Endothelial cell of umbilical vein (primary cell): Measurements from ENCODE around the gene CLBA1. TPM values are rescaled to one million over a fixed set of nuclear protein-coding genes. Genes with fewer than 3 reads are reported as not detected.

Source experiments
- BruUV-seq: library from RNA; stranded (reverse); fragments of 400-500 nt; replicated peaks from 2 replicates; lab custom pipeline; 2021; lab: Mats Ljungman, UMichigan
- CTCF ChIA-PET: fragments of 300-600, 350-600 bp; sonication (Branson Sonifier 250); formaldehyde crosslinking; loops from one replicate; lab custom pipeline; 2021; ENCODE audit warnings: antibody characterized with exemption, inconsistent platforms; lab: Charles Lee
- POLR2A ChIA-PET: fragments of 300-600, 350-600 bp; sonication (Branson Sonifier 250); formaldehyde crosslinking; loops from one replicate; lab custom pipeline; 2021; ENCODE audit warnings: antibody characterized with exemption, inconsistent platforms; lab: Charles Lee
- DNase-seq: peaks from one replicate; pipeline ENCODE4 v3.0.0-alpha.2; 2011; ENCODE audit warnings: low read depth, low spot score
- FAIRE-seq: peaks from 2 replicates; lab custom pipeline; 2011; peaks lifted over from hg19 to GRCh38; lab: Jason Lieb, UNC
- H2AFZ ChIP-seq: 2 replicates; pipeline ENCODE4 v1.6.0; 2012; ENCODE audit warnings: low read depth, low read length, control low read depth, inconsistent platforms
- H3K27ac ChIP-seq: 2 replicates; pipeline ENCODE4 v1.5.1; 2011; ENCODE audit warnings: low read depth, mild to moderate bottlenecking, control low read depth, low read length, moderate library complexity; ENCODE audit not compliant: insufficient read depth
- H3K27me3 ChIP-seq, 2 experiments: 2 replicates each; pipeline versions ENCODE4 v1.6.0 to v1.6.1; 2011; ENCODE audit warnings: low read length in 2 of 2, mixed read lengths in 1 of 2; ENCODE audit not compliant: control insufficient read depth in 2 of 2, insufficient read depth in 2 of 2
- H3K36me3 ChIP-seq, 2 experiments: 2 replicates in 1 of 2; 3 replicates in 1 of 2; pipeline ENCODE4 v1.5.1; 2011; ENCODE audit warnings: low read length in 2 of 2, mild to moderate bottlenecking in 1 of 2, moderate library complexity in 1 of 2; ENCODE audit not compliant: control insufficient read depth in 2 of 2, insufficient read depth in 2 of 2; ENCODE audit errors: extremely low read depth in 1 of 2
- H3K4me1 ChIP-seq: 3 replicates; pipeline ENCODE4 v1.5.1; 2011; ENCODE audit warnings: mild to moderate bottlenecking, low read length; ENCODE audit not compliant: control insufficient read depth, insufficient read depth; ENCODE audit errors: extremely low read depth
- H3K4me2 ChIP-seq: 2 replicates; pipeline ENCODE4 v1.6.1; 2011; ENCODE audit warnings: low read length, control low read depth, mixed read lengths; ENCODE audit not compliant: insufficient read depth
- H3K4me3 ChIP-seq, 3 experiments: fragments of 200-600 bp in 1 of 3; sonication (generic), shearing (Covaris generic) in 1 of 3; replicated peaks in 1 of 3; 2 replicates each; pipeline ENCODE4 v1.5.1; 2011 to 2016; ENCODE audit warnings: control low read depth in 3 of 3, low read length in 3 of 3, mild to moderate bottlenecking in 2 of 3, inconsistent platforms in 1 of 3, low read depth in 1 of 3, moderate library complexity in 1 of 3; ENCODE audit not compliant: insufficient read depth in 1 of 3
- H3K79me2 ChIP-seq: 2 replicates; pipeline ENCODE4 v1.6.0; 2012; ENCODE audit warnings: low read length, inconsistent platforms; ENCODE audit not compliant: control insufficient read depth, insufficient read depth
- H3K9ac ChIP-seq: replicated peaks from 2 replicates; pipeline ENCODE3; 2011; ENCODE audit warnings: low read length, control low read depth; ENCODE audit not compliant: insufficient read depth; ENCODE audit errors: extremely low read depth
- H3K9me1 ChIP-seq: replicated peaks from 3 replicates; pipeline ENCODE4 v1.6.0; 2011; ENCODE audit warnings: mild to moderate bottlenecking, low read length; ENCODE audit not compliant: control insufficient read depth, insufficient read depth; ENCODE audit errors: extremely low read depth
- H3K9me3 ChIP-seq: replicated peaks from 2 replicates; pipeline ENCODE4 v1.5.1; 2012; ENCODE audit warnings: low read length, inconsistent platforms; ENCODE audit not compliant: control insufficient read depth, insufficient read depth
- H4K20me1 ChIP-seq: replicated peaks from 2 replicates; pipeline ENCODE3; 2011; ENCODE audit warnings: mild to moderate bottlenecking, low read length; ENCODE audit not compliant: control insufficient read depth, insufficient read depth; ENCODE audit errors: extremely low read depth
- FOS ChIP-seq: IDR thresholded peaks from 2 replicates; pipeline ENCODE4 v1.6.1; 2011; ENCODE audit warnings: mild to moderate bottlenecking, low read length, moderate library complexity, borderline replicate concordance; ENCODE audit not compliant: insufficient read depth
- POLR2A ChIP-seq: IDR thresholded peaks from 2 replicates; pipeline ENCODE4 v1.6.1; 2012; ENCODE audit warnings: low read depth, mild to moderate bottlenecking, control low read depth, low read length
- POLR2AphosphoS5 ChIP-seq: IDR thresholded peaks from 2 replicates; pipeline ENCODE4 v1.6.1; 2012; ENCODE audit warnings: low read depth, mild to moderate bottlenecking, control low read depth, low read length, moderate library complexity; ENCODE audit not compliant: insufficient read depth
- dilution Hi-C: fragments of 300-500 bp; cut with MboI; formaldehyde crosslinking; loops from one replicate; pipeline ENCODE4 v1.15.0; 2019; ENCODE audit warnings: low sequenced_read_pairs; ENCODE audit not compliant: extremely low pct_ligation_motif_present
- intact Hi-C: fragments of 100-400 bp; cut with micrococcal nuclease; formaldehyde crosslinking; loops from one replicate; pipeline ENCODE4 v1.10.0; 2022
- polyA plus RNA-seq, 4 experiments: library from polyadenylated mRNA; depleted of rRNA in 3 of 4; stranded (reverse) in 3 of 4; unstranded in 1 of 4; fragments of >200 nt; gene quantifications; 2 replicates each; pipeline versions ENCODE4 v1.2.1 to v1.2.3, GENCODE V29; 2011 to 2012; ENCODE audit warnings: missing spikeins in 1 of 4
- total RNA-seq: library from RNA; stranded (reverse); gene quantifications from 2 replicates; pipeline ENCODE4 v1.2.3, GENCODE V29; 2021
- TF ChIP-seq, protein P1 (sequence below), 2 donors: IDR thresholded peaks; 1 replicate in 1 of 2; 2 replicates in 1 of 2; pipeline ENCODE4 v1.5.1; 2011; ENCODE audit warnings: low read length in 2 of 2, mild to moderate bottlenecking in 2 of 2, moderate library complexity in 2 of 2, control low read depth in 1 of 2, inconsistent platforms in 1 of 2, low read depth in 1 of 2; ENCODE audit not compliant: insufficient read depth in 1 of 2; ENCODE audit errors: extremely low read depth in 1 of 2

Gene CLBA1
- total and polyA plus RNA-seq, 2 donors (not counting 3 experiments of a cell fraction or from before 2014, with no cell fraction given): 5.2 to 5.3 TPM

DNA sequence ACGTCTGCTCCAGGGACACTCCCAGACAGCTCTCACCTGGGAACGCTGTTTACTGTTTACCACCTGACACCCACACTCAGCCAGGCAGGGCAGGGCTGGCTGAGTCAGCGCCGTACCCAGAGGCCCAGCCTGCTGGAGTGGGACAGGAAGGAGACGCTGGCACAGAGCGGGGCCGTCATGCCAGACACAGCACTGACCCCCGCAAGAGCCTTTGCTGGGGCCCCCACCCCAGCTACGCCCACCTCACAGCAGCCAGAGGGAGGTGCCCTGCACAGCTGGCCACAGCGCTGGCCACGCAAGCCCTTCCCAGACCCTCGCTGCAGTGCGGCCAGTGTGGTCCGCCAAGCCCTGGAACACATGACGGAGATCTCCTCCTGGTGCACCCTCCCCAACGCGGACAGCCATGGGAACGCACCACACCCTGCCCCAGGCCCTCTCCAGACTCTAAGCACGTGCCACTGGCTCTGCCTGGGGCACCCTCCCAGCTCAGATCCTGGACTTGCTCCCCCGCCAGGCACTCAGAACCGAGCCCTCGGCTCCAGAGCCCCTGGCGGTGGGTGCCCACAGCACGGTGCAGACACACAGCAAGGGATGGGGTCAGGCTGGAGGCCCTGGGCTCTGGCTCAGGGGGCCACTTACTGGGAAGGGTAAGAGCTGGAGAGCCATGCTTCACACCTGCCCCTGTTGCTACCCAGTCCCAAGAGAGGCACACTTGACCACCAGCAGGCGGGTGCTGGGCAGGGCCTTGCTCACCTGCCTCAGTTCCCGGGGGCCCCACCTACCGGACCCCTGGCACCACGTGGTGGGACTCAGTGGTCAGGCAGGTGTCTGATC is 13.1 kb upstream of the CLBA1 start:
- H3K9ac ChIP-seq: peak overlapping the region; percentile 48
- H3K4me1 ChIP-seq: peaks cover 68% of the 10 kb centered on the region
- BruUV-seq: no TSS peak
- H3K9me1 ChIP-seq: no peaks in the 10 kb centered on the region
- peaks cover 16% of the 10 kb centered on the region for H3K79me2 ChIP-seq
- H3K36me3 ChIP-seq: no peaks in the 10 kb centered on the region
- peak; percentile 63 for DNase-seq
- intact Hi-C loops: loop anchor here (2.0 to 10.0 kb wide), 3 partner anchors 48 to 208 kb away; partner anchors contain the start of genes CDCA4 and JAG2
- no peak overlapping the region for H3K4me2 ChIP-seq
- dilution Hi-C loops: no loop called here
- peak overlapping the region; percentile 18 for H2AFZ ChIP-seq
- H3K9me3 ChIP-seq: no peaks in the 10 kb centered on the region
- H3K4me3 ChIP-seq: no peak overlapping the region
- CTCF ChIA-PET: interaction anchor here (0.6 to 4.7 kb wide), 10 partner anchors 13 to 508 kb away, joined by 3 to 97 read pairs (median 6); partner anchors contain the start of genes CDCA4 and CLBA1
- POLR2A ChIA-PET: interaction anchor here (1.8 kb wide), 1 partner anchor 48 kb away, joined by 7 read pairs; the partner anchor contains the start of gene CDCA4
- FAIRE-seq: peak; percentile 84
- H3K27me3 ChIP-seq: no peaks in the 10 kb centered on the region
- TF ChIP-seq POLR2A (no peak), POLR2AphosphoS5 (peak; percentile 49), FOS (peak; percentile 44)
- TF ChIP-seq, protein P1, sequence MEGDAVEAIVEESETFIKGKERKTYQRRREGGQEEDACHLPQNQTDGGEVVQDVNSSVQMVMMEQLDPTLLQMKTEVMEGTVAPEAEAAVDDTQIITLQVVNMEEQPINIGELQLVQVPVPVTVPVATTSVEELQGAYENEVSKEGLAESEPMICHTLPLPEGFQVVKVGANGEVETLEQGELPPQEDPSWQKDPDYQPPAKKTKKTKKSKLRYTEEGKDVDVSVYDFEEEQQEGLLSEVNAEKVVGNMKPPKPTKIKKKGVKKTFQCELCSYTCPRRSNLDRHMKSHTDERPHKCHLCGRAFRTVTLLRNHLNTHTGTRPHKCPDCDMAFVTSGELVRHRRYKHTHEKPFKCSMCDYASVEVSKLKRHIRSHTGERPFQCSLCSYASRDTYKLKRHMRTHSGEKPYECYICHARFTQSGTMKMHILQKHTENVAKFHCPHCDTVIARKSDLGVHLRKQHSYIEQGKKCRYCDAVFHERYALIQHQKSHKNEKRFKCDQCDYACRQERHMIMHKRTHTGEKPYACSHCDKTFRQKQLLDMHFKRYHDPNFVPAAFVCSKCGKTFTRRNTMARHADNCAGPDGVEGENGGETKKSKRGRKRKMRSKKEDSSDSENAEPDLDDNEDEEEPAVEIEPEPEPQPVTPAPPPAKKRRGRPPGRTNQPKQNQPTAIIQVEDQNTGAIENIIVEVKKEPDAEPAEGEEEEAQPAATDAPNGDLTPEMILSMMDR (IDR thresholded peaks at IDR 0.05; ENCODE audit: extremely low read depth in 1 of 2, insufficient read depth in 1 of 2, low read depth in 1 of 2, low read length in 2 of 2): peak in 1 of 2 donors; percentile 20
- H3K27ac ChIP-seq: peak overlapping the region; percentile 89
- no peaks in the 10 kb centered on the region for H4K20me1 ChIP-seq
